ENCODE data around the gene NKAIN2. TPM values are rescaled to one million over a fixed set of nuclear protein-coding genes. Genes with fewer than 3 reads are reported as not detected.
"Not testable (repeated sequence)": the region's sequence is repeated elsewhere in the genome, so short reads cannot be mapped to it uniquely, and the experiment has no call there.

The NKAIN2 gene
- total RNA-seq, 1 experiment from 2014 or later = 0.23 TPM

DNA sequence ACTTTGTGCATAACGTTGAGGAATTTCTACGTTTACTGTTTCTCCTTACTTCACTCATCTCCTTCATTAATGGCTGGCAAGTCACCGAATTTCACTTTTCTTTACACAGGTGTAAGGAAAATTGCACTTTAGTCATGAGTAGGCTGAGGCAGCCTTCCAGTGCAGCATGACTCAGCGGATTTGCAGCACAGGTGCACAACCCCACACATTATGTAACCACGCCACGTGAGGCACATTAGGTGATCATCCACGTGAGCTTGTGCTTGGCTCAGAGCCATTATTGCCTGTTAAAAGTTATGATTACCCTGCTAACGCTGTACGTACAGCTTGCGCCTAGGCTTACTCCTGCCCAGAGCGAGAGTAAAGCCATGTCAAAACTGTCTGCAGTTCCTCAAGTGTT lies 158.8 kb downstream of the NKAIN2 start:
- no peak for DNase-seq (ENCODE audit: low spot score)

DNA sequence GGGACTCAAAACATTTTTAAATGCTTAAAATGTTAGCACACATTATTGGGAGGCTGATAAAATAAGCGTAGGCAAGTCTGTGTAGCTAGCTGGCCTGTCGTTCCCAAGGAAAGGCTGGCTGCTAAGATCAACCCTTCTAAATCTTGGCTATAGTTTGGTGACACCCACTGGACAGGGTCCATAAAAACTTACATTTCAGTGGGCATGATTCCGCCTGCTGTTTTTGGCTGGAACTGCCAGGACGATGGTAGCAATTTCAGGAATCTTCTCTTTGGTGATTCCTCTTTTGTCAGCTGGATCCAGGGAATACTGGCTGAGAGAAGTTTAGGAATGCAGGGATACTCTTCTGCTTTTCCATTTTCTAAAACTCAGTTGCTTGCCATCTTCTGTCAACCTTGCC lies 162.2 kb downstream of the NKAIN2 start:
- peak; percentile 35 for DNase-seq (ENCODE audit: low spot score)

DNA sequence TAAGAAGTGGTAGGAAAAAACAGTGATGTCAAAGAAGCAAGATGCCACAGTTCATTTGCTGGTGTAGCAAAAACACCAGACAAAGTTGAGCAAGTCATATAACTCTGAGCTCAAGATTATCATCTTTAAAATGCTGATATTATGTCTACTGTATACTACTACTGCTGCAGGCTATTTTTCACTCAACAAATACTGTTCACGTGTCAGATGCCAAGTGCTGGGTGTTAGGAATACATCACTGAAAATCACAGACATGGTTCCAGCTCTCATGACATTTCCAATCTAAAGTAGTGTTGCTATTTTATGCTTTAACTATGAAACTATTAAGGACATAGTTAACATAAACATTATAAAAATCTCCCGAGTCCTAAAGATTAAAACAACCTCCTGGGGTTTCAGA lies 163.0 kb downstream of the NKAIN2 start:
- DNase-seq (ENCODE audit: low spot score) = no peak

DNA sequence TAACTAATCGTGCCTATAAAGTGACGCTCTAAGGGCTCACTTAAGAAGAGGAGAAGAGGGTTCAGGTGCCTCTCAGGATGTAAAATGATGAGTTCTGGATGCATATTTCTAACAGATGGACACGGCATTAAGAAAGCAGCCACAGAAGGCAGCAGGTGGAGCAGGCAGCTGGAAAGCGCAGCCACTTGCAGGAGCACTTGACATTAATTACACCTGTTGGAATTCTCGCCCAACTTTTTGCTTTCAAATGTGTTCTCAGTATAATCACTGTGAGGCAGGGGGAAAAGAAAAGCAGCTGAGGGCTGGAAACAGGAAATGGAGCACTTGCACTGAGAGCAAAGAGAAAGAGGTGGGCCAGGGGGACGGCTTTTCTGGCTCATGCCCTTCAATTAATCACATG lies 164.2 kb downstream of the NKAIN2 start:
- DNase-seq (ENCODE audit: low spot score) = no peak

DNA sequence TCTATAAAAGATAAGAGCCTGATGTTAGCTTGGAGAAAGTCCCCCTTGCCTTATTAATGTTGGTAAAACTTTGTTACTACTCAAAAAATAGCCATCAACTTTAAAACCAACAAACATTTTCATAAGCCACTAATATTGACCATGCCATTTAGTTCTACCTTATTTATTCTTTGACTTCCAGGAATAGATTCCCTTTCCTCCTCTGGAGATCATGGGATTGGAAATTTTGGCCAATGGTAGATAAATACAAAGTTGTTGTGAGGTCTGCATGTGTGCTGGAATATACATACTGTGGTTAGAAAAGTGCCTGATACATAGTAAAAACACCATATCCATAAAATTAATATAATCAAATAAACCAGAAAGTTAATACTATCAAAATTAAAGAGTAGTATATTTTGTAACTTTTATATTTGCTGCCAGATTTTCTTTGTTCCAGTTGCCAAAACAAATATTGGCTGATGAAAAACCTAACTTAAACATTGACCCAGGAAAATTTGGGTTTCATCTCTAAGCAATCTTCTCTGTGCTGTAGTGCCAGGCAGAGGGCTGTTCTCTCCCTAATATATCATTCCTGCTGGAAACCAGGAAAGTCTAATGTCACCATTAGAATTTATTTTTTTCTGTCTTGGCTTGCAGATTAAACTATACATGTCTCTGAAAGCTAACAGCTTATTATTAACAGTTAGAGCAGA lies 169.1 kb downstream of the NKAIN2 start:
- no peak for DNase-seq (ENCODE audit: low spot score)

DNA sequence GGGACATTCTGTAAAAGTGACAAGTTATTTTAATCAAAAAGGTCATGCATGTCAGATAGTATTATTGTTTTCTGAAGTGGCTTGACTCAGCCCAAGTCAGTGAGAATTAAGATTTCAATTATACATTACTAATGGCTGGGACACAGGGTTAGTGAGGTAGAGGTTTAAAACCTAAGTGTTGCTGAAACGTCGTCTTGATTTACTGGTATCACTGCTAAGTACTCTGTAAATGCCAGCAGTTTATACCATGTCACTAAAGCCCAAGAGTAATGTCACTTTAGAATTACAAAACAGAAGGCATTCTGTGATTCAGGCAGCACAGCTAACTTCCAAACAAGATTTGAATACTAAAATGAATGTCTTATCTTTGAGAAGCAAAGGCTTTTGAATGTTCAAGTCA lies 176.6 kb downstream of the NKAIN2 start:
- no peak for DNase-seq (ENCODE audit: low spot score)

DNA sequence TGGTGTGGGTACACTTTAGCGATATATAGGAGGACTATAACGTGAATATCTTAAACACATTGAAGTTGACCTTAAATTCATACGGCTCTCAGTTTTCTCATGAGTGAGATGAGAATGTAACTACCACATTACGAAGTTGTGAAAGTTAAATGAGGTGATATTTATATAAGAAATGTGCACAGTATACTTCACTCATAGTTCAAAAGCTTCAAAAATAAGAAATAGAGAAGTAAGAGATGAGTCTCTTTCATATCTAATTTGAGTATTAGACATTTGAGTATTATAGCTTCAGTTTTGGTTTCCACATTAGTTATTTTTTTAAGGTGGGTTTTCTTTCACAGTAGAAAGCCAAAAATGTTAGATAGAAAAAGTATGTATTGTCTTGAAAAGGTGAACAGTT lies 183.3 kb downstream of the NKAIN2 start:
- no peak for DNase-seq (ENCODE audit: low spot score)

DNA sequence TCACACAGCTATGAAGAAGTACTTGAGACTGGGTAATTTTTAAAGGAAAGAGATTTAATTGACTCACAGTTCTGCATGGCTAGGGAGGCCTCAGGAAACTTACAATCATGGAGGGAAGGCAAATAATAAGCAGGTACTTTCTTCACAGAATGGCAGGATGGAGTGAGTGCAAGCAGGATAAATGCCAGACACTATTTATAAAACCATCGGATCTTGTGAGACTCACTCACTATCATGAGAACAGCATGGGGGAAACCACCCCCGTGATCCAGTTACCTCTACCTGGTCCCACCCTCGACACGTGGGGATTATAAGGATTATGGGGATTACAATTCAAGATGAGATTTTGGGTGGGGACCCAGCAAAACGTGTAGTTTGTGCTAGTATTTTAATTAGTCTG lies 186.3 kb downstream of the NKAIN2 start:
- DNase-seq (ENCODE audit: low spot score) = not testable (repeated sequence)

DNA sequence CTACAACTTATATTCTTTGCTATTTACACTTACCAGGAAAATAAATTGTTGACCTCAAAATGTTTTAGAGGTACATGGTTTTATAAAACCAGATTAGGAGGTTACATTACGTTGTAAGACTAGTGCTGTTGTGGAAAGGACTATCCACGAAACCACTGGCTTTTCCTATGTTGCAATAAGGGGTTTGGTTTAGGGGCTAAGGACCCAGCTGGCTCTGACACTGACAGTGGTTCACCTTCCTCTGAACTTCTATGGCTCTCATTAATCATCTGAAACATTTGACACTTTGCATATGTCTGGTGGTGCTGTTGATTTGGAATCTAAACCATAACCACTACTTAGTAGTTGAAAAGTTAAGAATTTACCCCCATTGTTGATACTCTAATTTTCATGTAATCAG lies 186.7 kb downstream of the NKAIN2 start:
- no peak for DNase-seq (ENCODE audit: low spot score)

DNA sequence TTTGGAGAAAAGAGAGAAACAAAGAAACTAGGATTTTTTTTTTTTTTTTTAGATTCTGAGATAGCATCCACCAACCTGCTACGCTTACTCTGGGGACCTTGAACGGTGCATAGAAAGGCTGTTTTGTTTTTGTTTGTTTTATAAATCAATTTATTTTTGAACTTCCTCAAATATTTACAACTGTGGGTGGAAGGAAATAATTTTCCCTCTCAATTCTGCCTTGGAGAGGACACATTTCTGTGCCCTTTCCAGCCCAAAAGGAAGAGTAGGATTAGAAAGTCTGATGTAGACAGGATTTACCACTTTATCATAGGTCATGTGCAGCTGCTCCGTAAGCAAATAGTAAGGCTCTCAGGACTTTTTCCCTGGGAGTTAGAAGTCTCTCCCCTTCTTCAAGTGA lies 190.5 kb downstream of the NKAIN2 start:
- DNase-seq (ENCODE audit: low spot score) = no peak

DNA sequence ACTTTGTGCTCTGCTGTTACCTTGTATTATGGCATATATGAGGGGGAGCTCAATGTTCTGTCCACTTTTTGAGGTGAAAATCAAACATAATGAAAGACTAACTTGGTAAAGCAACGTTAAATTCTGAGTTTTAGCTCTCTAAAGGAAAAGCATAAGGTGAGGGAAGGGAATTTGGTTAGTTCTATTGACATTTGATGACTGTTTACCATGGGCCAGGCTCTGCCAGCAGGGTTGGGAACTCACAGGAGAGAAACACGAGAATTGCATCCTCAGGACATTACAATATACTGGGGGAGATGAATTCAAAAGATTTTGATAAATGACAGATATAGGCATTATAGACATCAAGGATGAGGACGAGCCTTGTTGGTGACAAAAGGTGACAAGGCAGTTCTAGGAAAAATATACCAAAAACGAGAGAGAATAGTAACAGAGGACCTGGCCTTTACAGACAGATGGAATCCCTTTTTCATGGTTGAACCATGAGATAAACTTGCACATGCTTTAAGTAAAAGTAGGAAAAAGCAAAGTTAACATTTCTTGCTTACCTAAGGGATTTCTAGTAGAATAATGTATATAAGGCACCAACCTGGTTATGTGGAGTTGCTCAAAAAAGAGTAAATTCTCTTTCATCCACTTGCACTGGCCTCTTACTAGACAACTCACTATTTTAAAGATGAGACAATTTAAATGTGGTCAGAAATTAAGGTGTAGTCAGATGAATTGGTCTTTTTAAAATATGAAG lies 191.4 kb downstream of the NKAIN2 start:
- no peak for DNase-seq (ENCODE audit: low spot score)

DNA sequence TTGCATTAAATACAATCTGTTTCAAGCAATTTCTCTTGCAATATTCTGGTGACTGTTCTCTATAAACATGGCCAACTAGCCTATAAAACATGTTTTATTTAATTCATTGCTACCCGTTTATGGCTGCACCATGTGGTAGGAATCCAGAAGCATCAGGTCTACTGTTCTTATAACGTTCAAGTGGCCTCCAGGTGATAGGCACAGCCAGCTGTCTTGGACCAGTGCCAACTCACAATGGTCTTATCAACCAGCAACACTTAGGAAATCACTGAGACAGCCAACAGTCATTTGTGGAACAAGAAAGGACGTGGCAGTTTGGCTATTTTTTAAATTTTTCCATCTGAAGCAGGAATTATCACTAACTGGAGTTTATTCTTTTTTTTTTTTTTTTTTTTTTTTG lies 193.6 kb downstream of the NKAIN2 start:
- no peak for DNase-seq (ENCODE audit: low spot score)

DNA sequence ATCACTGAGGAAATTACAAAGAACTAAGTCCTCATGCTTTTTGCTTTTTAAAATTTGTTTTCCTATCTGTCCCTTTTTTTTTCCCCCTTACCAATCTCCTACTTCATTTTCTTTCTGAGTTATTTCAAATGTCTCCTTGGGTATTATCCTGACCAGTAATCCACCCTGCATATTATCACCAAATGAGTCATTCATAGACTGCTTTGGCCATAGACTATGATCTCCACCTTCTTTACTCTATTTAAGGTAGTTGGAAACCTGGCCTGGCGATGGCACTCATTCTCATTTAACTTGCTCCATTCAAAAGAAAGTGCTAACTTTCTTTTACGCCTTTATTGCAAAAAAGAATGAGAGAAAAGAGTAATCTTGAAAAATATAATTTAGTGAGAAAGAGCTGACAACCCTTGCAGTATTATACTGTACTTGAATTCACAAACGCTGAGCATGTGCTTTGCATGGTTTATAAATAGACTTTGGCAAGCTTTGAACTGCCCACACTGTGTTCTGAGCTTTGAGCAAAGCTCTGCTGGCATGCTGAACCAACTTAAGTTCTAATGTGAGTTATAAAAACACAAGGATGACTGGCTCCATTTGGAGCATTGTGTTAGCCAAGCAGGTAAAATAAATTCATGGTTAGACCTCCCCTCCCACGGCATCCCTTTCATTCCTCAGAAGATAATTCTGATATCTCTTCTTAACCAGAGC lies 198.9 kb downstream of the NKAIN2 start:
- DNase-seq (ENCODE audit: low spot score) = no peak

DNA sequence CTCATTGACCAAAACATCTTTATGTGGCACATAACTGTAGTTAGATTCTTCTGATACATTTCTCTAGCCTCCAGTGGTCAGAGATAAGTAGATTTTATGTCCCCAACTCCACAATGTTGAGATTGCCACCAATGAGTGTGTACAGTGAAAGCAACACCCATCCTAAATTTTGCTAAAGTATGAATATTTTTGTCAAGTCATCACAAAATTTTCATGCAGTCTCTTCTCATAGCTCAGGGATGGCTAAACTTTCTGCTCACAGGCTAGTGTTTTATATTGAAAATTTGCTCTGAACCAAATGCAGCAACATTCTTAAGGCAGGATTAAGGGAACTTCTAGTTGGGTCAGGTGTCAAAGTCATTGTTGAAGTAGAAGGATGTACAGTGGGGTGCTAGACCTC lies 203.6 kb downstream of the NKAIN2 start:
- DNase-seq (ENCODE audit: low spot score) = no peak

DNA sequence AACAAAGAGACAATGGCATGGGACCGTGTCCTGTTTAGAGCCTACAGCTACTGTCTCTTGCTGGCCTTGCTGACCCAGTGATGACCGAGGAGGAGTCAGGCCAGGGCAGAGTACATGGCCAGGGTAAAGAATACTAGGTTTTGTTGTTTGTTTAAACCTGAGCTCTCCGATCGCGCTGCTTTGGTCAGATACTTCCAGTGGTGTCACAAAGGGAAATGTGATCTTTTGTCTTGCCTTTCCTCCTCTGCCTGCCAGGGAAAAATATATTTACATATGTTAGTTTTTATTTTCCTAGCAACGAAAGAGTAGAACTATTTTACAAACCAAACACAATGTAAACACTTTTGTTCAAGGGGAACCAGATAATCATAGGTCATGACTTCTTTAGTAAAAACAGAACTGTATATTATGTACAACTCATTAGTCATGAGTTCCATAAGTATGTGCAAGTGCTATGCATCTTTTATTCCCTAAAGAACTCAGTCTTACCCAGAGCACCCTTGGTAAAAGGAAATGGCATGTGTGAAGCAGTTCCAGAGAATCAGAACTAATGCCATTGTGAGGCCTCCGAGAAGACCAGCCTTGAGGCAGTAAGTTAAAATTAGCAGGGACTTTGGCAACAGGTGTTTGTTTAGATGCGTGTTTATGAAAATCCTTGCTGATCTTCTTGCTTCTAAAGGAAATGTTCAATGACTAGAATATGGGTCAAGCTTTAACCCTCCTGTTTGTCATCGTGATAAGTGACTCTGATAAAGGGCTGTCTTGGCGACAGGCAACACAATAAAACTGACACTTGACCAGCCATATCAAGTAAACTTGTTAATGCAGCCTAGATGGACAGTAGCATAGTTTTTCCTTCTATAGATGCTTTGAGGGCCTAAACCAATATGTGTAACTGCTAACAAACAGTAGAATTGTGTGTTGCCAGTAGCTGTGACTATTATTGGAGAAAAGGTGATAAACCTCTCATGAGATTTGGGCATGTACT lies 204.6 kb downstream of the NKAIN2 start:
- DNase-seq (ENCODE audit: low spot score) = no peak

DNA sequence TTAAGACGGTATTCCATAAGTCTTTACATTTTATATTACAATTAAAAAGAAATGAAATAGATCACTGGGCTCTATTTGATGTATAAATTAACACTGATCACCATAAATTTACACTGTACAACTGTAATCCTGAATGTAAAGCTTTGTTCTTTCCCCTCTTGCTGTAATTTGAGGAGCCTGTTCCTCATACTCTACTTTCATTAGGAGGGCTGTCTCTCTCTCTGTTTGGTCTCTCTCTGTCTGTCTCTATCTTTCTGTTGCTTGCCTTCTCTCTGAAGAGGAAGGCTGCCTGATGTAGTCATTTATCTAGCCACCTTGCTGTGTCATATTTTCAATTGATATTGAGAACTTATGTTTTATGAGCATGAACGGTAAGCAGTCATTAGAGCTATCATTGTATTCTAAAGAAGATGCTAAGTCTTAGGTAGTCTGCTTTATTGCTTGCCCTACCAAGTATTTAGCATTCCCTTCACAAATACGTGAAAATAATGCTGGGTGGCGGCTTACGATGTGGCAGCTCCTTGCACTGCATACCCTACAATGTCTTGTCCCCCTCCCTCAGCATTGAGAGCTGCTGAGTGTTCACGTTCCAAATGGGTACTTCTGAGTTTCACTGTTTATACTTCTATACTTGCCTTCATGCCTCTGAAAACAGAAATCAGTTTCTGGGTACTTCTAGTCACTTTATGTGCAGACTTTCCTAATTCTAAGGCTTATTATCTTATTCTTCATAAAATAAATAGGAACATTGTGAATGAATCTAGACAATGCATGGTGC lies 205.5 kb downstream of the NKAIN2 start:
- no peak for DNase-seq (ENCODE audit: low spot score)

DNA sequence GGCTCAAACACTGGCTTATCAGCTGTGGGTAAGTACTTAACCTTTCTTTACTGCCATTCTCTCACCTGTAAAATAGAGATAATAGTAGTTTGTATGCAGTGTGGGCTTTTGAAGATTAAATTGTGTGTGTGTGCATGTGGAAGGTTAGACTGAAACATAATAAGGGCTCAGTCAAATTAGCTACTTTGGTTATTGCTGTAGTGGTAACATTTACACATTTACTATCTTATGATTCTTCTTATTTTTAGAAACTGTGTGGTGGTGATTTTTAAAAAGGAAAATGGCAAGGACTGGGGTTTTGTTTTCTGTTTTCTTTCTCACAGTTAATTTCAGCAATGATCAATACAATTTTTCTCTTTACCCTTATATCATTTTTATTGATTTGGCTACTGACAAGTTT lies 206.9 kb downstream of the NKAIN2 start:
- no peak for DNase-seq (ENCODE audit: low spot score)

DNA sequence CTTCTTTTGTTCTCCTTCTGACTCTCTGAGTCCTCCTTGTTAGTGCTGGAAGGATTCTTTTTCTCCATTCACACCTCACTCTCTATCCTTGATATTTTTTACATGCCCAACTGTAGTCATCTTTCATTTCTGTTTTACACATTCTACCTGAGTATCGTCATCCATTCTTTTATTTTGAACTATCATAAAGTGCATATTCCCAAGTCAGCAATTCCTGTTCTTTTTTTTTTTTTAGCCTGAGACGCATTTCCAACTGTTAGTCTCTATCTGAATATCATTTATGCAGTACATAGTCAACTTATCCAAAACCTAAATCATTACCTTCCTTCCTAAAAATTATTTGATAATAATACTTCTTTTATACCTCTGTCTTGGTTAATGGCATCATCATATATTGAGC lies 207.5 kb downstream of the NKAIN2 start:
- DNase-seq (ENCODE audit: low spot score) = no peak

DNA sequence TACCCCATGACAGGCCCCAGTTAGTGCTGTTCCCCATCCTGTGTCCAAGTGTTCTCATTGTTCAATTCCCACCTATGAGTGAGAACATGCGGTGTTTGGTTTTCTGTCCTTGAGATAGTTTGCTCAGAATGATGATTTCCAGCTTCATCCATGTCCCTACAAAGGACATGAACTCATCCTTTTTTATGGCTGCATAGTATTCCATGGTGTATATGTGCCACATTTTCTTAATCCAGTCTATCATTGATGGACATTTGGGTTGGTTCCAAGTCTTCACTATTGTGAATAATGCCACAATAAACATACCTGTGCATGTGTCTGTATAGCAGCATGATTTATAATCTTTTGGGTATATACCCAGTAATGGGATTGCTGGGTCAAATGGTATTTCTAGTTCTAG lies 218.4 kb downstream of the NKAIN2 start:
- not testable (repeated sequence) for DNase-seq (ENCODE audit: low spot score)

DNA sequence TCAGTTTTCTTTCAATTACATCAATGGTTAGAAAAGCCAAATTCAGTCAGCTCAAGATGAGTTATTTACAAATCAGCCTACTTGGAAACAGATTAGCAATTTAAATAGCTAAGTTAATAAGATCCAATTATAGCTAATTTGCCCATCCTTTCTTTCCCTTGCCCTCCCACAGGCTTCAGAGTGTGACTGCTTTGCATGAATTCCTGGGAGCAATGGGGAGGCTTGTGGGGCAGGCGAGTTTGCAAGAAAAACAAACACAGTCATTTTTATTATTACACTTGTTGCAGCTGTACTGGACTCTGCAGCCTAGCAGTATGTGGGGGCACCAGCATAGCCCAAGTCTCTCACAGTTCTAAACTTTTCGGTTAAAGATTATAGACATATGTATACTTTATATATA lies 219.0 kb downstream of the NKAIN2 start:
- DNase-seq (ENCODE audit: low spot score) = no peak

DNA sequence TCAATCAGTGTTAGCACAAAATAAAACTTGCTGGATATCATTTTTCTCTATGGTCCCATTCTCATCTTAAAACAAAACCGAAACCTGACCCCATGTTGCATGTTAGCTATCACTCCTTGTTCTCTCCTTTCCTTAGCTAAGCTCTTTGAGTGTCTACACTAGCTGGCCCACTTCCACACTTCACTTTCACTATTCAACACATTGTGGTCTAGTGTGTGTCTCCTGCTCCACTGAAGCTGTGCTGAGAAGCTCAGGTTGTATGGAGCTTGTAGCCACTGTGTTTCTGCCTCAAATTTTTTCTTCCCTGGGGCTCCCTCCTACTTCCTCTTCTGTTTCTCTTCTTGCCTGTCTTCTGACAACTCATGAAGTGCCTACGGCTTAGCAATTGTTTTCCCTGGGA lies 223.0 kb downstream of the NKAIN2 start:
- DNase-seq (ENCODE audit: low spot score) = no peak
